GDM1 (cell line): ENCODE results near the gene SHH.
A peak's percentile ranks its signal among the peaks of the same experiment; 100 is the strongest.
"Not testable (repeated sequence)": the region's sequence is repeated elsewhere in the genome, so short reads cannot be mapped to it uniquely, and the experiment has no call there.

ENCODE experiments used
- DNase-seq: peaks from one replicate; lab custom pipeline; 2025; lab: John Stamatoyannopoulos, UW

Gene SHH

GRCh38 chr7:155819186-155819585 is 6.9 kb upstream of the SHH start:
- DNase-seq = no peak

GRCh38 chr7:155818820-155819168 is 6.5 kb upstream of the SHH start:
- DNase-seq = no peak

- DNase-seq = no peak
These were observed 6.0 kb upstream of the SHH start for GRCh38 chr7:155818154-155818819.

GRCh38 chr7:155817515-155817914 is 5.3 kb upstream of the SHH start:
- not testable (repeated sequence) for DNase-seq

GRCh38 chr7:155816996-155817395 is 4.7 kb upstream of the SHH start:
- no peak for DNase-seq

GRCh38 chr7:155816192-155816508 is 3.9 kb upstream of the SHH start:
- no peak for DNase-seq

GRCh38 chr7:155815332-155816191 is 3.3 kb upstream of the SHH start:
- peak; percentile 21 for DNase-seq

- no peak for DNase-seq
These were observed 2.3 kb upstream of the SHH start for GRCh38 chr7:155814316-155815276.

GRCh38 chr7:155813546-155814315 is 1.5 kb upstream of the SHH start:
- DNase-seq = no peak

GRCh38 chr7:155813125-155813524 is 862 bp upstream of the SHH start:
- no peak for DNase-seq

- no peak for DNase-seq
These were observed 736 bp downstream of the SHH start for GRCh38 chr7:155811560-155811894.

GRCh38 chr7:155810770-155811559 is 1.3 kb downstream of the SHH start:
- no peak for DNase-seq

- no peak for DNase-seq
These were observed 2.1 kb downstream of the SHH start for GRCh38 chr7:155809947-155810769.

- DNase-seq = no peak
These were observed 2.8 kb downstream of the SHH start for GRCh38 chr7:155809332-155809946.

GRCh38 chr7:155808549-155809331 is 3.5 kb downstream of the SHH start:
- no peak for DNase-seq

- no peak for DNase-seq
These were observed 4.3 kb downstream of the SHH start for GRCh38 chr7:155807789-155808548.

GRCh38 chr7:155807065-155807671 is 5.1 kb downstream of the SHH start:
- no peak for DNase-seq
